K562 (cell line): Measurements from ENCODE around the gene GPX7. TPM values are rescaled to one million over a fixed set of nuclear protein-coding genes. Genes with fewer than 3 reads are reported as not detected.
A peak's percentile ranks its signal among the peaks of the same experiment; 100 is the strongest.

Source experiments
- BCLAF1 ChIP-seq, 2 experiments: fragments of 450-650 bp in 1 of 2; IDR thresholded peaks; 2 replicates each; pipeline ENCODE4 v1.6.1; 2011 to 2017; ENCODE audit warnings: low read depth in 2 of 2, antibody characterized with exemption in 1 of 2, borderline replicate concordance in 1 of 2, low read length in 1 of 2, mild to moderate bottlenecking in 1 of 2, mixed read lengths in 1 of 2; ENCODE audit not compliant: control insufficient read depth in 1 of 2
- CBFA2T3 ChIP-seq: fragments of 450-650 bp; IDR thresholded peaks from 2 replicates; pipeline ENCODE4 v1.6.1; 2017
- CREB3 ChIP-seq: fragments of 450-650 bp; conservative IDR thresholded peaks from 2 replicates; pipeline ENCODE4 v1.6.1; 2016; ENCODE audit warnings: missing genetic modification characterization, low read depth, mild to moderate bottlenecking, missing compliant biosample characterization, moderate library complexity
- GTF2B ChIP-seq: IDR thresholded peaks from 2 replicates; pipeline ENCODE4 v1.6.1; 2011; ENCODE audit not compliant: insufficient read length; ENCODE audit errors: extremely low read depth
- MNT ChIP-seq, 2 experiments: fragments of 450-650 bp; conservative IDR thresholded peaks; 2 replicates each; pipeline ENCODE4 v1.6.1; 2017; ENCODE audit warnings: mild to moderate bottlenecking in 2 of 2, moderate library complexity in 2 of 2
- NFE2L1 ChIP-seq: fragments of 450-650 bp; IDR thresholded peaks from 2 replicates; pipeline ENCODE4 v1.6.1; 2016; ENCODE audit warnings: missing genetic modification characterization, low read depth, mild to moderate bottlenecking, missing compliant biosample characterization, moderate library complexity, borderline replicate concordance
- RBBP5 ChIP-seq: fragments of 200-600 bp; sonication (generic); IDR thresholded peaks from 2 replicates; pipeline ENCODE4 v1.6.1; 2012; ENCODE audit warnings: borderline replicate concordance, mild to moderate bottlenecking, low read length, control low read depth, inconsistent platforms; ENCODE audit not compliant: insufficient read depth, poor library complexity, severe bottlenecking
- SREBF2 ChIP-seq: sonication (generic); formaldehyde crosslinking; IDR thresholded peaks from 2 replicates; pipeline ENCODE4 v1.4.0; 2020; ENCODE audit warnings: mild to moderate bottlenecking, missing genetic modification reagents
- VEZF1 ChIP-seq: fragments of 200-800 bp; sonication (Bioruptor generic); IDR thresholded peaks from 2 replicates; pipeline ENCODE4 v1.6.1; 2017; ENCODE audit warnings: missing genetic modification characterization, missing compliant biosample characterization
- ZKSCAN8 ChIP-seq: fragments of 200-800 bp; sonication (Bioruptor generic); IDR thresholded peaks from 2 replicates; pipeline ENCODE4 v1.6.1; 2016; ENCODE audit warnings: missing genetic modification characterization, missing compliant biosample characterization
- ZNF639 ChIP-seq, 2 experiments: fragments of 200-800 bp in 1 of 2; sonication (Bioruptor generic) in 1 of 2; sonication (generic) in 1 of 2; formaldehyde crosslinking in 1 of 2; IDR thresholded peaks in 1 of 2; conservative IDR thresholded peaks in 1 of 2; 2 replicates each; pipeline versions ENCODE4 v1.5.0 to v1.6.1; 2016 to 2020; ENCODE audit warnings: missing compliant biosample characterization in 1 of 2, missing genetic modification characterization in 1 of 2, missing genetic modification reagents in 1 of 2
- ZNF707 ChIP-seq: fragments of 250-450 bp; sonication (Bioruptor Pico); conservative IDR thresholded peaks from 2 replicates; pipeline ENCODE4 v1.8.0; 2022; ENCODE audit warnings: inconsistent platforms, mild to moderate bottlenecking, moderate library complexity
- polyA plus RNA-seq, 8 experiments: library from polyadenylated mRNA; depleted of rRNA in 4 of 8; stranded (reverse) in 5 of 8; unstranded in 3 of 8; fragments of >200 nt; fragmentation: Nextera tagmentation in 2 of 8; fragmentation: Illumina TruSeq in 1 of 8; extraction: Ambion mirVana in 2 of 8; extraction: Trizol in 1 of 8; gene quantifications; 2 replicates each; pipeline versions ENCODE4 v1.2.1 to v1.2.3, GENCODE V29; 2011 to 2014; ENCODE audit warnings: inconsistent platforms in 1 of 8, missing spikeins in 1 of 8
- total RNA-seq, 7 experiments: library from RNA; depleted of rRNA in 6 of 7; stranded (reverse); fragments of >200 nt in 6 of 7; fragmentation: Illumina TruSeq in 2 of 7; extraction: Trizol in 2 of 7; gene quantifications; 2 replicates each; pipeline versions ENCODE4 v1.2.1 to v1.2.3, GENCODE V29; 2011 to 2021; ENCODE audit warnings: low replicate concordance in 1 of 7

GPX7 gene
- total and polyA plus RNA-seq, 9 of the 15 experiments (the other 6 are each of a cell fraction or from before 2014, with no cell fraction given), result 0.08 TPM; not detected in 8

- TF ChIP-seq CREB3 (tag), result no peak
- no peak for TF ChIP-seq NFE2L1
- TF ChIP-seq ZNF707, result no peak
- no peak for TF ChIP-seq SREBF2 (CRISPR knock-in tag)
- no peak; a peak in 1 of 4 replicates for TF ChIP-seq ZNF639 (CRISPR knock-in tag; conservative IDR thresholded peaks at IDR 0.05 in 1 of 2, IDR thresholded peaks at IDR 0.05 in 1 of 2)
- no peak for TF ChIP-seq GTF2B
- no peak for TF ChIP-seq MNT (conservative IDR thresholded peaks at IDR 0.05)
- TF ChIP-seq RBBP5, result no peak
- TF ChIP-seq BCLAF1 (IDR thresholded peaks at IDR 0.05; ENCODE audit: borderline replicate concordance in 1 of 2, control insufficient read depth in 1 of 2, low read depth in 2 of 2, low read length in 1 of 2), result no peak
- peak; percentile 90 for TF ChIP-seq VEZF1 (CRISPR knock-in tag)
- TF ChIP-seq ZKSCAN8, result no peak
- TF ChIP-seq CBFA2T3, result no peak
Observed at GRCh38 chr1:52553362-52554266, 48.6 kb upstream of the GPX7 start (continued).
